ENCODE data around the gene SLC7A5. TPM values are rescaled to one million over a fixed set of nuclear protein-coding genes. Genes with fewer than 3 reads are reported as not detected.
"Not testable (repeated sequence)": the region's sequence is repeated elsewhere in the genome, so short reads cannot be mapped to it uniquely, and the experiment has no call there.

SLC7A5 gene
- total RNA-seq, 1 donor from 2014 or later: 249 TPM

- Mint-ChIP-seq H3K9me3 (ENCODE audit: low read depth) (no peaks in the 10 kb centered on the region), H3K4me1 (ENCODE audit: low read depth) (peaks cover 14% of the 10 kb centered on the region), H3K4me3 (ENCODE audit: unreplicated experiment) (no peak overlapping the region), H3K36me3 (ENCODE audit: low read depth) (no peaks in the 10 kb centered on the region), H3K27me3 (ENCODE audit: low read depth) (peaks cover 4% of the 10 kb centered on the region), H3K27ac (ENCODE audit: unreplicated experiment) (no peak overlapping the region)
- DNase-seq (ENCODE audit: low spot score): no peak
- no peak for TF ChIP-seq CTCF (IDR thresholded peaks at IDR 0.05)
Measured at GRCh38 chr16:87882436-87883019, 13.2 kb upstream of the SLC7A5 start.

- Mint-ChIP-seq H3K4me1 (ENCODE audit: low read depth) (peaks cover 14% of the 10 kb centered on the region), H3K36me3 (ENCODE audit: low read depth) (no peaks in the 10 kb centered on the region), H3K9me3 (ENCODE audit: low read depth) (no peaks in the 10 kb centered on the region), H3K27ac (ENCODE audit: unreplicated experiment) (no peak overlapping the region), H3K27me3 (ENCODE audit: low read depth) (peaks cover 4% of the 10 kb centered on the region), H3K4me3 (ENCODE audit: unreplicated experiment) (no peak overlapping the region)
- no peak for TF ChIP-seq CTCF (IDR thresholded peaks at IDR 0.05)
- no peak for DNase-seq (ENCODE audit: low spot score)
Measured at GRCh38 chr16:87881324-87882200, 12.3 kb upstream of the SLC7A5 start.

- H3K36me3 Mint-ChIP-seq (ENCODE audit: low read depth): no peaks in the 10 kb centered on the region
- H3K9me3 Mint-ChIP-seq (ENCODE audit: low read depth): no peaks in the 10 kb centered on the region
- DNase-seq (ENCODE audit: low spot score): no peak
- H3K27me3 Mint-ChIP-seq (ENCODE audit: low read depth): no peaks in the 10 kb centered on the region
- TF ChIP-seq CTCF (IDR thresholded peaks at IDR 0.05): no peak
- H3K27ac Mint-ChIP-seq (ENCODE audit: unreplicated experiment): no peak overlapping the region
- H3K4me3 Mint-ChIP-seq (ENCODE audit: unreplicated experiment): no peak overlapping the region
- H3K4me1 Mint-ChIP-seq (ENCODE audit: low read depth): peaks cover 14% of the 10 kb centered on the region
Measured at GRCh38 chr16:87880117-87880696, 10.9 kb upstream of the SLC7A5 start.

- not testable (repeated sequence) for H3K36me3 Mint-ChIP-seq (ENCODE audit: low read depth)
Measured at GRCh38 chr16:87879411-87880013, 10.2 kb upstream of the SLC7A5 start.

GRCh38 chr16:87878704-87879103, 9.4 kb upstream of the SLC7A5 start:
- Mint-ChIP-seq H3K4me1 (ENCODE audit: low read depth) (peaks cover 14% of the 10 kb centered on the region), H3K27me3 (ENCODE audit: low read depth) (no peaks in the 10 kb centered on the region), H3K4me3 (ENCODE audit: unreplicated experiment) (no peak overlapping the region), H3K36me3 (ENCODE audit: low read depth) (no peaks in the 10 kb centered on the region), H3K9me3 (ENCODE audit: low read depth) (no peaks in the 10 kb centered on the region), H3K27ac (ENCODE audit: unreplicated experiment) (no peak overlapping the region)
- TF ChIP-seq CTCF (IDR thresholded peaks at IDR 0.05): no peak
- no peak for DNase-seq (ENCODE audit: low spot score)

More at GRCh38 chr16:87879411-87880013, 10.2 kb upstream of the SLC7A5 start:
- H3K4me3 Mint-ChIP-seq (ENCODE audit: unreplicated experiment); DNase-seq (ENCODE audit: low spot score); H3K27ac Mint-ChIP-seq (ENCODE audit: unreplicated experiment); H3K27me3 Mint-ChIP-seq (ENCODE audit: low read depth); H3K9me3 Mint-ChIP-seq (ENCODE audit: low read depth): not testable (repeated sequence)
- peaks cover 14% of the 10 kb centered on the region for H3K4me1 Mint-ChIP-seq (ENCODE audit: low read depth)
